Tibial nerve (tissue), 4 donors: ENCODE data around the gene SLC45A3. TPM values are rescaled to one million over a fixed set of nuclear protein-coding genes. Genes with fewer than 3 reads are reported as not detected.

Experiments
- DNase-seq, 2 donors: peaks; one replicate each; pipeline ENCODE4 v3.0.0-alpha.2; 2019; ENCODE audit warnings: low spot score in 2 of 2
- H3K27ac ChIP-seq, 4 donors: fragments of 200-600 bp; sonication (generic) in 3 of 4; one replicate each; pipeline ENCODE4 v1.5.1; 2017 to 2019; ENCODE audit warnings: mild to moderate bottlenecking in 1 of 4
- H3K27me3 ChIP-seq, 2 donors: fragments of 200-600 bp; sonication (generic) in 1 of 2; one replicate each; pipeline versions ENCODE4 v1.5.1 to v1.6.0; 2017 to 2019
- H3K36me3 ChIP-seq, 3 donors: fragments of 200-600 bp; sonication (generic); one replicate each; pipeline ENCODE4 v1.5.1; 2018 to 2019
- H3K4me1 ChIP-seq, 4 donors: fragments of 200-600 bp; sonication (generic) in 3 of 4; one replicate each; pipeline ENCODE4 v1.5.1; 2017 to 2019
- H3K4me3 ChIP-seq, 4 donors: fragments of 200-600 bp; sonication (generic) in 3 of 4; one replicate each; pipeline ENCODE4 v1.5.1; 2017 to 2019; ENCODE audit warnings: mild to moderate bottlenecking in 1 of 4, moderate library complexity in 1 of 4
- H3K9me3 ChIP-seq, 4 donors: fragments of 200-600 bp; sonication (generic) in 3 of 4; one replicate each; pipeline ENCODE4 v1.5.1; 2017 to 2019
- EP300 ChIP-seq, 2 donors: sonication (generic); formaldehyde crosslinking; IDR thresholded peaks; one replicate each; pipeline ENCODE4 v1.6.1; 2017; ENCODE audit warnings: antibody characterized with exemption in 2 of 2, mild to moderate bottlenecking in 1 of 2
- POLR2A ChIP-seq, 2 donors: fragments of 450-650 bp; IDR thresholded peaks; one replicate each; pipeline ENCODE4 v1.6.1; 2017; ENCODE audit warnings: antibody characterized with exemption in 2 of 2, mild to moderate bottlenecking in 2 of 2, moderate library complexity in 2 of 2
- WGBS, 2 donors: methylation state at CpG; one replicate each; pipeline ENCODE4 v1.1.5; 2018; 5-methylcytosine and 5-hydroxymethylcytosine counted together
- total RNA-seq, 4 donors: library from RNA; depleted of rRNA; stranded (reverse); fragments of >200 nt; gene quantifications; one replicate each; pipeline ENCODE4 v1.1.0, GENCODE V29; 2016
- TF ChIP-seq, protein P1 (sequence below), 5 experiments: fragments of 200-600 bp in 3 of 5; fragments of 450-650 bp in 2 of 5; sonication (generic) in 3 of 5; IDR thresholded peaks; one replicate each; pipeline ENCODE4 v1.5.1; 2016 to 2019; ENCODE audit warnings: antibody characterized with exemption in 5 of 5, mild to moderate bottlenecking in 3 of 5, moderate library complexity in 2 of 5

The SLC45A3 gene
- total RNA-seq, 4 donors from 2014 or later: 0.44 to 2.9 (median 1.3) TPM

DNA sequence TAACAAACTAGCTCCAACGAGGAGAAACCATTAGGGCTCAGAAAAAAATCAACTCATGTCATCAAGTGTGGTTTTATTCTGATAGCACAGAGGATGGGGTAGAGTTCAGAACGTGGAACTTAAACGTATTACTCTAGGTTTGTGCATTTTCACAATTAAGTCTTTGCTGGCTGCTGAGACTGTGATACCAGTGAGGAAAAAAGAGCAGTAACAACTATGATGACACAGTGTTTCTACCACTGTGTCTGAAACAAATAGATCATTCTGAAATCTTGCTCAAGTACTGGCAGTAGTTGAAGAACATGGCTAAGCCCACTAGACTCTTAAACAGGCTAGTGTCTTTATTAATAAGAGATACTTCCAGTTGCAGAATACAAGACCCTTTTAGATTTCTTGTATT is 38.7 kb upstream of the SLC45A3 start:
- H3K27ac ChIP-seq: no peak overlapping the region
- H3K27me3 ChIP-seq: no peaks in the 10 kb centered on the region
- no peaks in the 10 kb centered on the region for H3K9me3 ChIP-seq
- H3K4me3 ChIP-seq: no peak overlapping the region
- H3K36me3 ChIP-seq: peaks cover 0 to 93% (median 9%) of the 10 kb centered on the region in 3 donors
- H3K4me1 ChIP-seq: peaks cover 0 to 7% (median 0%) of the 10 kb centered on the region in 4 donors
- no peak for DNase-seq
- 51 to 58% methylated on average over 3 of the region's 3 CpGs for WGBS, 2 donors
- no peak for TF ChIP-seq EP300 (IDR thresholded peaks at IDR 0.05)
- TF ChIP-seq POLR2A (IDR thresholded peaks at IDR 0.05): no peak
- TF ChIP-seq, protein P1, sequence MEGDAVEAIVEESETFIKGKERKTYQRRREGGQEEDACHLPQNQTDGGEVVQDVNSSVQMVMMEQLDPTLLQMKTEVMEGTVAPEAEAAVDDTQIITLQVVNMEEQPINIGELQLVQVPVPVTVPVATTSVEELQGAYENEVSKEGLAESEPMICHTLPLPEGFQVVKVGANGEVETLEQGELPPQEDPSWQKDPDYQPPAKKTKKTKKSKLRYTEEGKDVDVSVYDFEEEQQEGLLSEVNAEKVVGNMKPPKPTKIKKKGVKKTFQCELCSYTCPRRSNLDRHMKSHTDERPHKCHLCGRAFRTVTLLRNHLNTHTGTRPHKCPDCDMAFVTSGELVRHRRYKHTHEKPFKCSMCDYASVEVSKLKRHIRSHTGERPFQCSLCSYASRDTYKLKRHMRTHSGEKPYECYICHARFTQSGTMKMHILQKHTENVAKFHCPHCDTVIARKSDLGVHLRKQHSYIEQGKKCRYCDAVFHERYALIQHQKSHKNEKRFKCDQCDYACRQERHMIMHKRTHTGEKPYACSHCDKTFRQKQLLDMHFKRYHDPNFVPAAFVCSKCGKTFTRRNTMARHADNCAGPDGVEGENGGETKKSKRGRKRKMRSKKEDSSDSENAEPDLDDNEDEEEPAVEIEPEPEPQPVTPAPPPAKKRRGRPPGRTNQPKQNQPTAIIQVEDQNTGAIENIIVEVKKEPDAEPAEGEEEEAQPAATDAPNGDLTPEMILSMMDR (IDR thresholded peaks at IDR 0.05): no peak

DNA sequence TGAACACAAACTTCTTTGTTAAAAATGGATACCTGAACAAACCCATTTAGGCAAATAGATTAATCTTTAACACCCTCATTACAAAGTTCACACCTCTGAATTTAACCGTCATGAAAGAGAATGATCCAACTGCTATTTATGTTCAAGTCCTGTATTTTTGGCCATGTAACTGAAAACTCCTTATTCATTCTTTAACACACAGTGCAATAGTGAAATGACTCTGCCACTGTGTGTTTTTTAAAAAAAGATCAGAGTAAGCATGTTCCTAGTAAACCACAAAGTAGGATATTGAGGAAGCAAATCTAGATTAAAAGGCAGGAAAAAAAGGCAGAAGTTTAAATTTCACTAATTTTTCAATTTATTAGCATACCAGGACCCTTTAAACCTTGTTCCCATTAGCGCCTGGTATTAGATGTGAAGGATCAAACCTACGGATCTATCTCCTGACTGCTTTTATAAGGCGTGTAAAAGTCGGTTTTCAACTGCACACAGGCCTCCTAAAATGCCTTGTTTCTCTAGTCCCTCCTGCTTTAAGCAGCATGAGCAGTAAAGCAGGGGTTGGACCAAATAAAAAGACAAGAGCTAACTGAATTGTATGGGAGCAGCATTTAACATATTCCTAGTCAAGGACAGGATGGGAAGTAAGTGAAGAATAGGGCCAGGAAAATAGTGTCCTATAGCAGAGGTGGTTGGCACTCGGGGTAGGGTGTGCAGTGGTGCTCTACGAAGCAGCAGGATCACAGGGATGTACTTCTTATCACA is 36.2 kb upstream of the SLC45A3 start:
- H3K9me3 ChIP-seq: no peaks in the 10 kb centered on the region
- peaks cover 0 to 76% (median 8%) of the 10 kb centered on the region in 3 donors for H3K36me3 ChIP-seq
- H3K27me3 ChIP-seq: no peaks in the 10 kb centered on the region
- no peak for DNase-seq
- H3K4me3 ChIP-seq: no peak overlapping the region
- peaks cover 0 to 18% (median 0%) of the 10 kb centered on the region in 4 donors for H3K4me1 ChIP-seq
- TF ChIP-seq POLR2A (IDR thresholded peaks at IDR 0.05) (no peak), EP300 (IDR thresholded peaks at IDR 0.05) (no peak)
- TF ChIP-seq, protein P1 (IDR thresholded peaks at IDR 0.05): no peak
- H3K27ac ChIP-seq: no peak overlapping the region
- 82 to 85% methylated on average over 7 of the region's 7 CpGs for WGBS, 2 donors

DNA sequence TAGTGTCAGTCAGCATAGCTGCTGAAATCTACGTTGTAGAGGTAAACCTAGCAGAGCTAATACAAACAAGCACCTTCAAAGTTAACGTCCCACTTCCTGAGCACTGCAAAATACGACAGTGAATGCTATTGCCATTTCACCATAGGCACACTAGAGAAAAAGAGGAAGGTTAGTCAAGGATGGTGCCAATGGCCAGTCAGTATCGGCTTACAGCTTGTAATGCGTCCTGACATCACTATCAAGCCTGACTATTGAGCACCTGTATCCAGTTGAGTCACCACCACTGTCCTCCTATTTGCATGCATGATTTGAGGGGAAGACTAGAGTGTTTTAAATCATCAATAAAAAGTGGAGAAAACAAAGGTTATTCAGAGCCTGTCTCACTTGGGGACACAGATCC is 35.3 kb upstream of the SLC45A3 start:
- H3K4me3 ChIP-seq: no peak overlapping the region
- H3K9me3 ChIP-seq: no peaks in the 10 kb centered on the region
- H3K36me3 ChIP-seq: peaks cover 0 to 76% (median 0%) of the 10 kb centered on the region in 3 donors
- no peak for DNase-seq
- WGBS, 2 donors: 60 to 84% methylated on average over 5 of the region's 5 CpGs
- peak overlapping the region in 1 of 4 donors; percentile 12 for H3K27ac ChIP-seq
- H3K27me3 ChIP-seq: no peaks in the 10 kb centered on the region
- no peak for TF ChIP-seq EP300 (IDR thresholded peaks at IDR 0.05)
- TF ChIP-seq, protein P1 (IDR thresholded peaks at IDR 0.05): no peak
- TF ChIP-seq POLR2A (IDR thresholded peaks at IDR 0.05): no peak
- H3K4me1 ChIP-seq: peaks cover 0 to 25% (median 0%) of the 10 kb centered on the region in 4 donors

DNA sequence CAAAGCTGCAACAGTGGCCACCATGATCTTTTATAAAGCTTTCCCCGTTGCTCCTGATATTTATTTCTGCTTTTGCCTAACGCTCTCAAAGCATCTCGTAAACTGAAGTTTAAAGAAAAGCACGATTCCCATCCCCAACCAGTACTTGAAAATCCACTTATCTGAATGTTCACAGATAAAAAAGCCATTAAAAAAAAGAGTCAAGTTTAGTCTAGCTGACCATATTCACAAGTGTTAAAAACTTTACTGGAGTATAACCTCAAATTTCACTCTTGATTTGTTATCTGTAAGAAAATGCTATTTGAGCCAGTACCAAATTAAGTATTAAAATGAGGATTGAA is 34.6 kb upstream of the SLC45A3 start:
- no peak for DNase-seq
- Histone ChIP-seq H3K4me1 (peaks cover 0 to 26% (median 0%) of the 10 kb centered on the region in 4 donors), H3K27me3 (no peaks in the 10 kb centered on the region), H3K27ac (peak overlapping the region in 1 of 4 donors; percentile 49), H3K9me3 (no peaks in the 10 kb centered on the region), H3K4me3 (no peak overlapping the region), H3K36me3 (peaks cover 0 to 70% (median 0%) of the 10 kb centered on the region in 3 donors)
- WGBS, 2 donors: 82 to 84% methylated on average over 4 of the region's 4 CpGs
- TF ChIP-seq POLR2A (IDR thresholded peaks at IDR 0.05): no peak
- TF ChIP-seq, protein P1 (IDR thresholded peaks at IDR 0.05): no peak
- no peak for TF ChIP-seq EP300 (IDR thresholded peaks at IDR 0.05)

DNA sequence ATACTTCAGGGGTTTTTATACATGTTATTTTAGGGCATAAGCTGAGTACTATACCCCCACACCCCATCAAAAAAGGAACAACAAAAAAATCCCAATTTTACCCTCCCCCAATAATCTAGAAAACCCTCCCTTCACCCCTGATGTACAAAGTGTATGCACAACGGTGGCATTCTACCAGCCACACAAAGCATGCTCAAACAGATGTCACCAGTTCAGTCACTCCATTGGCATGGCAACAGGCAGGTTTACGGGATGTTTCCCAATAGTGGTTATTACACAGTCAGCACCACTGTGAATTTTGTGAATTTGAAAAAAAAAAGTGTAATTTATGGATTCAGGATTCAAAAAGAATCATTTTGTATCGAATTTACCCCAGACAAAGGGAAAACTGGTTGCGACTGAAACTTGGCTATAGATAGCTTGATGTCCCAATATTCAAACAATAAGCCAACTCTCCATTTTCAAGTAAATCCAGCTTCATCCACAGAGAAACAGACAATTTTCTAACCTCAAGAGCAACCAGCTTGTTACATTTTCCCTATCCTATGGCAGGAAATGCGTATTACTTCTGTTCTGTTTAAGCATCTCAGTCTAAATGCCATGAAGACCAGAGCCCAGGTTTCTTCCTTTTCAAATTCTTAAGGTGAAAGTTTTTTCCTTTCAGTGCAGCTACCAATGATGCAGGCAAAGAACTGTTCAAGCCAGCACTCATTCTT is 34.0 kb upstream of the SLC45A3 start:
- 46 to 62% methylated on average over 5 of the region's 5 CpGs for WGBS, 2 donors
- peak overlapping the region in 2 of 4 donors; percentile 39 to 49 for H3K27ac ChIP-seq
- peaks cover 0 to 28% (median 0%) of the 10 kb centered on the region in 4 donors for H3K4me1 ChIP-seq
- H3K36me3 ChIP-seq: peaks cover 0 to 70% (median 0%) of the 10 kb centered on the region in 3 donors
- H3K9me3 ChIP-seq: no peaks in the 10 kb centered on the region
- no peak for DNase-seq
- no peak overlapping the region for H3K4me3 ChIP-seq
- TF ChIP-seq EP300 (IDR thresholded peaks at IDR 0.05): no peak
- H3K27me3 ChIP-seq: no peaks in the 10 kb centered on the region
